ENCODE results near the gene MT1G.
"Not testable (repeated sequence)": the region's sequence is repeated elsewhere in the genome, so short reads cannot be mapped to it uniquely, and the experiment has no call there.

Gene MT1G

DNA sequence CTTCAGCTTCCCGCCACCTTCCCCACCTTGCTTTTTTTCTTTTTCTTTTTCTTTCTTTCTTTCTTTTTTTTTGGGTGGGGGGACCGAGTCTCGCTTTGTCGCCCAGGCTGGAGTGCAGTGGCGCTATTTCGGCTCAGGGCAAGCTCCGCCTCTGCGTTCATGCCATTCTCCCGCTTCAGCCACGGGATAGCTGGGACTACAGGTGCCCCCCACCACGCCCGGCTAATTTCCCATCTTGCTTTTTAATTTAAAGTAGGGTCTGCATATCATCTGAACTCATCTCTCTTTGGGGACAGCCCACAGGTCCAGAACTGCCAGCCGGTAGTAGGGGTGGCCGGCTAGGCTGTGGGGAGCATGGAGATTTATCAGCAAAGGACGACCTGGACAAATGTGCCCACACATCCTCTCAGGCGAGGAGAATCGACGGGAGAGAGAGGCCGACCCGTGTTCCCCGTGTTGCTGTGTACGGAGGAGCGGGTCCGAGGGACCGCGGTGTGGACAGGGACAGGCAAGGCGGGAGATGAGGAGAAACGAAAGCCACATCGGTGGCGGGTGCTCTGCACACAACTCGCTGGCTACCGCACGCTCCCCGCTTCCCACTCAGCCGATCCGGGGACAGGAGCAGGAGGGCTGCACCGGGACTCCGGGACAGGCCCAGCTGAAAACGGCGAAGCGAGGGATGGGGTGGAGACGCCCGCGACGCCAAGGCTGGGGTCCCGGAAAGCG, 33.0 kb downstream of the MT1G start:
- no peak for DNase-seq

DNA sequence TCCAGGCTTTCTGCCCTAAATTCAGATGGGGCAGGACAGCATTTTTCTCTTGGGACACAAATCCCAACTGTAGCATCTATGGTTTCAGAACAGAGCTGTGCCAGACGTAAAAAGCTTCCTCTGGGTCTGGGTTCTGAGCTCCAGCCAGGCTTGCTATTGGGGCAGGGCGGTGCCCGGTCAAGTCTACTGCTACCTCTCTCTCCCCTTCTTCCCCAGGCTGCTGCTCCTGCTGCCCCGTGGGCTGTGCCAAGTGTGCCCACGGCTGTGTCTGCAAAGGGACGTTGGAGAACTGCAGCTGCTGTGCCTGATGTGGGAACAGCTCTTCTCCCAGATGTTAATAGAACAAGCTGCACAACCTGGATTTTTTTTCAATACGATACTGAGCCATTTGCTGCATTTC, 34.3 kb downstream of the MT1G start:
- DNase-seq = no peak

DNA sequence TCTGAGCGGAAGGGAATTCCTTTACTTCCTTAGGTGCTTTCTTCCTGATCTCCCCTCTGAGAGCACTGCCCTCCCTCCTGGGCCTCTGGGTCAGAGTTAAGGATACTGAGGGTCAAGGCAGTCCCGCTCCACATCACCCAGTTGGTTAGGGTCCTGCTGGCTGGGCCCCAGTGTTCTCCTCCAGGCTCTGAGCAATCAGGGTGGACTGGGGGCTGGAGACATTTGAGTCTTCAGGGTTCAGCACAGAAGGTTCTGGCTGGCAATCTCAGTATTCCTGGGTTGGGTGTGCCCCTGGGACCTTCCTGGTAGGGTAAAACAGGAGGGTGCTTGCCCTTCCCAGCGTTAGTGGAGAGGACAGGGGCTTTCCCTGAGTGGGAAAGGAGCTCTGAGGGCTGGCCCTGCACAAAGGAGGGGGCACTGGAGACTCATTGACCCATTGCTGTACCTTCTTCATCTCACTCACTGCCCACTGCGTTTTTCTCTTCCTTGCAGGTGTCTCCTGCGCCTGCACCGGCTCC, 35.0 kb downstream of the MT1G start:
- no peak for DNase-seq

- DNase-seq = no peak
These were observed 35.6 kb downstream of the MT1G start, which contains the start of gene MT1M for GRCh38 chr16:56632156-56632847. TSS of gene MT1M (plus strand) at chr16:56632659. CDS start at chr16:56632732, 73 bp downstream.

DNA sequence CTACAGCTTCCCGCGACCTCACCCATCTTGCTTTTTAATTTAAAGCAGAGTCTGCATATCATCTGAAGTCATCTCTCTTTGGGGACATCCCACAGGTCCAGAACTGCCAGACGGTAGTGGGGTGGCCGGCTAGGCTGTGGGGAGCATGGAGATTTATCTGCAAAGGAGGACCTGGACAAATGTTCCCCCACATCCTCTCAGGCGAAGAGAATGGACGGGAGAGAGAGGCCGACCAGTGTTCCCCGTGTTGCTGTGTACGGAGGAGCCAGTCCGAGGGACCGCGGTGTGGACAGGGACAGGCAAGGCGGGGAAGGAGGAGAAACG, 36.1 kb downstream of the MT1G start:
- no peak for DNase-seq

- no peak for DNase-seq
These were observed 36.7 kb downstream of the MT1G start for GRCh38 chr16:56631197-56631596.

DNA sequence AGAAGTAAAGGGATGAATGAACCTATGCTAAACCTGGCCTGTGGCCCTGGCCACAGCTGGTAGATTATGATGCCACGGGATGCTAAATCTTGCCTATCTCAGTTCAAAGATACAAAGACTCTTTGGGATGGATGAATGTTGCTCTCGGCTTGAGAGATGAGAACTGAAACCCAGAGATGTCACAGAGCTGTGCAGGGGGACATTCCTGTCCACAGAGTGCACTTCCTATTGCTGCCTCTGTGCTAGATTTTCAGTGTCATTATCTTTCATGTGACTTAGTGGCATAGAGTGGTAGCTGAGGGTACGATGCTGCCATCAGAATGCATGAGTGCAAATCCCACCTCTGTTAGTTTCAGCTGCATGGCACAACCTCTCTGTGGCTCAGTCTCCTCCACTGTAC, 37.7 kb downstream of the MT1G start:
- DNase-seq = no peak

GRCh38 chr16:56629531-56629930, 38.3 kb downstream of the MT1G start:
- no peak for DNase-seq

GRCh38 chr16:56628486-56629350, 39.1 kb downstream of the MT1G start:
- no peak for DNase-seq

DNA sequence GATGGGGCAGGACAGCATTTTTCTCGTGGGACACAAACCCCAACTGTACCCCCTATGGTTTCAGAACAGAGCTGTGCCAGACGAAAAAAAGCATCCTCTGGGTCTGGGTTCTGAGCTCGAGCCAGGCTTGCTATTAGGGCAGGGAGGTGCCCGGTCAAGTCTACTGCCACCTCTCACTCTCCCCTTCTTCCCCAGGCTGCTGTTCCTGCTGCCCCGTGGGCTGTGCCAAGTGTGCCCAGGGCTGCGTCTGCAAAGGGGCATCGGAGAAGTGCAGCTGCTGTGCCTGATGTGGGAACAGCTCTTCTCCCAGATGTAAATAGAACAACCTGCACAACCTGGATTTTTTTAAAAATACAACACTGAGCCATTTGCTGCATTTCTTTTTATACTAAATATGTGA, 41.2 kb downstream of the MT1G start:
- DNase-seq = no peak

DNA sequence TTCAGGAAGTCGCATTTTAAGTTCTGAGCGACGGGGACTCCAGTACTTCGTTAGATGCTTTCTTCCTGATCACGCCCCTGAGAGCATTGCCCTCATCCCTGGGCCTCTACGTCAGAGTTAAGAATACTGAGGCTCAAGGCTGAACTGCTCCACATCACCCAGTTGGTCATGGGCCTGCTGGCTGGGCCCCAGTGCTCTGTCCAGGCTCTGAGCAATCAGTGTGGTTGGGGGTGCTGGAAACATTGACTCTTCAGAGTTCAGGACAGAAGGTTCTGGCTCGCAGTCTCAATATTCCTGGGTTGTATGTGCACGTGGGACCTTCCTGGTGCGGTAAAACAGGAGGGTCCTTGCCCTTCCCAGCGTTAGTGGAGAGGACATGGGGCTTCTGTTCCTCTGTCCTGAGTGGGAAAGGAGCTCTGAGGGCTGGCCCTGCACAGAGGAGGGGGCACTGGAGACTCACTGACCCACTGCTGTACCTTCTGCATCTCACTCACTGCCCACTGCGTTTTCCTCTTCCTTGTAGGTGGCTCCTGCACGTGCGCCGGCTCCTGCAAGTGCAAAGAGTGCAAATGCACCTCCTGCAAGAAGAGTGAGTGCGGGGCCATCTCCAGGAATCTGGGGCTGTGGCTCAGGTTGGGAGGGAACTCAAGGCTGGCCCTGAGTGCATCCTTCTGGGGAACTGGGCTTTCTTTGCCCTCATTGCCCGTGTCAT, 41.8 kb downstream of the MT1G start:
- no peak for DNase-seq

DNA sequence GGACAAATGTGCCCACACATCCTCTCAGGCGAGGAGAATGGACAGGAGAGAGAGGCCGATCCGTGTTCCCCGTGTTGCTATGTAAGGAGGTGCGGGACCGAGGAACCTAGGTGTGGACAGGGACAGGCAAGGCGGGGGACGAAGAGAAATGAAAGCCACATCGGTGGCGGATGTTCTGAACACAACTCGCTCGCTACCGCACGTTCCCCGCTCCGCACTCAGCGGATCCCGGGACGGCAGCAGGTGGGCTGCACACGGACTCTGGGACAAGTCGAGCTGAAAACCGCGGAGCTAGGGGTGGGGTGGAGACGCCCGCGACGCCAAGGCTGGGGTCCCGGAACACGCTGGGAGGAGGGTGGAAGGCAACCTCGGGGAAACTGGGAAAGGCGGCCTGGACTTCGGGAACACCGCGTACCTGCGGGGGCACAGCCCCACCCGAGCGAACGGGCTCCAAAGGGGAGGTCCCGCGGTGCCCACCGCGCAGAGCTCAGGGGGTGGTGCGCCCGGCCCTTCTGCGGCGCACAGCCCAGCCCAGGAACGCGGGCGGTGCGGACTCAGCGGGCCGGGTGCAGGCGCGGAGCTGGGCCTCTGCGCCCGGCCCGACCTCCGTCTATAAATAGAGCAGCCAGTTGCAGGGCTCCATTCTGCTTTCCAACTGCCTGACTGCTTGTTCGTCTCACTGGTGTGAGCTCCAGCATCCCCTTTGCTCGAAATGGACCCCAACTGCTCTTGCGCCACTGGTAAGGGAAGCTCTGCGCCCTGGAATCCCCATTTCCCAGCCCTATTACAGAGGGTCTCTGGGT, 42.5 kb downstream of the MT1G start, which contains the start of gene MT1E:
Gene MT1E (plus strand): TSS at position 642 of the 803 bp plus-strand sequence. CDS start 71 bp downstream, at position 713.
- peak; percentile 50 for DNase-seq

DNA sequence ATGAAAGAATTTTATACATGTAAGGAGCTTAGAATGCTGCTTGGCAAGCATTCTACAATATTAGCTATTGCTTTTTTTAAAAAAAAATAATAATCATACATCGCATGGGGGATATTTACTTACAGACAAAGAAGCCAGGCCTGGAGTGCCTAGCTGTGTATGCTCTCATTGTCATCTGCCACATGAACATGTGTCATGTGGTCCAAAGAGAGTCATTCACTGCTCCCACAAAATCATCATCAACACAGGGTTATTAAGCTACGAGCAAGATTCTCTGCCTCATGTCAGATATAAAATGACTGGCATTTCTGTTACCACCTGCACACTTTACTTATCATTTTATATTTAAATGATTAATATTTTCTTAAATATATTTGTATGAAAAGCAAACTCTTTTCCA, 44.2 kb downstream of the MT1G start:
- DNase-seq = no peak

DNA sequence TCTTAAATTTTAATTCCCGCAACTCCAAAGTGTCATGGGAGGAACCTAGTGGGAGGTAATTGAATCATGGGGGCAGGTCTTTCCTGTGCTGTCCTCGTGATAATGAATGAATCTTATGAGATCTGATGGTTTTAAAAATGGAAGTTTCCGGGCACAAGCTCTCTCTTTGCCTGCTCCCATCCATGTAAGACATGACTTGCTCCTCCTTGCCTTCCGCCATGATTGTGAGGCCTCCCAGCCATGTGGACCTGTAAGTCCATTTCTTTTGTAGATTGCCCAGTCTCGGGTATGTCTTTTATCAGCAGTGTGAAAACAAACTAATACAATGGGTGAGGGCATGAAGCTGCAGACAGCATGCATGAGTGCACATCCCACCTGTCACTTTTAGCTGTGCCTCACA, 44.7 kb downstream of the MT1G start:
- not testable (repeated sequence) for DNase-seq

DNA sequence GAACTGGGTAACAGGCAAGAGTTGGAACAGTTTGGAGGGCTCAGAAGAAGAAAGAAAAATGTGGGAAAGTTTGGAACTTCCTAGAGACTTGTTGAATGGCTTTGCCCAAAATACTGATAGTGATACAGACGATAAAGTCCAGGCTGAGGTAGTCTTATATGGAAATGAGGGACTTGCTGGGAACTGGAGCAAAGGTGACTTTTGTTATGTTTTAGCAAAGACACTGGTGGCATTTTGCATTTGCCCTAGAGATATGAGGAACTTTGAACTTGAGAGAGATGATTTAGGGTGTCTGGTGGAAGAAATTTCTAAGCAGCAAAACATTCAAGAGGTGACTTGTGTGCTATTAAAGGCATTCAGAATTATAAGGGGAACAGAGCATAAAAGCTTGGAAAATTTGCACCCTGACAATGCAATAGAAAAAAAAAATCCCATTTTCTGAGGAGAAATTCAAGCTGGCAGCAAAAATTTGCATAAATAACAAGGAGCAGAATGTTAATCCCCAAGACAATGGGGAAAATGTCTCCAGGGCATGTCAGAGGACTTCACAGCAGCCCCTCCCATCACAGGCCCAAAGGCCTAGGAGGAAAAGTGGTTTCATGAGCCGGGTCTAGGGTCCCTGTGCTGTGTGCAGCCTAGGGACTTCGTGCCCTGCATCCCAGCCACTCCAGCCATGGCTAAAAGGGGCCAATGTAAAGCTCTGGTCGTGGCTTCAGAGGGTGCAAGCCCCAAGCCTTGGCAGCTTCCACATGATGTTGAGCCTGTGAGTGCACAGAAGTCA, 46.0 kb downstream of the MT1G start:
- not testable (repeated sequence) for DNase-seq

GRCh38 chr16:56620339-56620897, 47.4 kb downstream of the MT1G start:
- DNase-seq = no peak

DNA sequence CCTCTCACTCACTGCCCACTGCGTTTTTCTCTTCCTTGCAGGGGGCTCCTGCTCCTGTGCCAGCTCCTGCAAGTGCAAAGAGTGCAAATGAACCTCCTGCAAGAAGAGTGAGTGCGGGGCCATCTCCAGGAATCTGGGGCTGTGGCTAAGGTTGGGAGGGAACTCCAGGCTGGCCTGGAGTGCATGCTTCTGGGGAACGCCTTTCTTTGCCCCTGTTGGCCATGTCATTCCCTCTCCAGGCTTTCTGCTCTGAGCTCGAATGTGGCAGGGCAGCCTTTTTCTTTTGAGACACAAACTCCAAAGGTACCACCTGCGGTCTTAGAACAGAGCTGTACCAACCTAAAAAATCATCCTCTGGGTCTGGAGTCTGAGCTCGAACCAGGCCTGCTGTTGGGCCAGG, 49.7 kb downstream of the MT1G start:
- no peak for DNase-seq

DNA sequence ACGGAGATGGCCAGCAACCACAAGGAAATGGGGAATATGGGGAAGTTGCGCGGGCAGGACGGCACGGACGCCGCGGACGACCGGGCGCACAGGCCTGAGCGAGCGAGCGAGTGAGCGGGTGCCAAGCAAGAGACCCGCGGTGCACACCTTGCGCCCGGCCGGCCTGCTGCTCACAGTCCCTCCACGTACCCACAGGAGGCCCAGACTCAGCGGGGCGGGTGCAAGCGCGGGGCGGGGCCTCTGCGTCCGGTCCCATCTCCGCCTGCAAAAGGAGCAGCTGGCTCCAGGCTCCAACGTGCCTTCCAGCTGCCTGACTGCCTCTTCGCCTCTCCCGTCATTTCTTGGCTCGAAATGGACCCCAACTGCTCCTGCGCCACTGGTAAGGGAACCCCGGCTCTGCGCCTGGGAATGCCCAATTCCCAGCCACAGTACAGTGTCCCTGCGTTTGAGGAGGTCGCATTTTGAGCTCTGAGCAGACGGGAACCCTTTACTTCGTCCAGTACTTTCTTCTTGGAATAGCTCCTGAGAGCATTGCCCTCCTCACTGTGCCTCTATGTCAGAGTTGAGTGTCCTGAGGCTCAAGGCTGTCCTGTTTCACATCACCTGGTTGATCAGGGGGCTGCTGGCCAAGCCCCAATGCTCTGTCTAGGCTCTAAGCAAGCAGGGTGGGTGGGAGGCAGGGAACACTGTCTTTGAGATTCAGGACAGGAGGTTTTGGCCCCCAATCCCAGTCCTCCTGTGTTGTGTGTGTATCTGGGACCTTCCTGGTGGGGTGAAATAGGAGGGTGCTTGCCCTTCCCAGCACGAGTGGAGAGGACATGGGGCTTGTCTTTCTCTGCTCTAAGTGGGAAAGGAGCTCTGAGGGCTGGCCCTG, 50.4 kb downstream of the MT1G start:
- DNase-seq = no peak

All from NCI-H2029 (cell line).